GM12878 (cell line): ENCODE measurements around the gene ATRNL1. TPM values are rescaled to one million over a fixed set of nuclear protein-coding genes. Genes with fewer than 3 reads are reported as not detected.

Experiments
- ATAC-seq: fragments of 200-7000 bp; cut with Tn5 transposase; 3 replicates; pipeline ENCODE4 v1.9.1; 2020; ENCODE audit warnings: mild to moderate bottlenecking, moderate library complexity
- BruUV-seq: library from RNA; stranded (reverse); fragments of 400-500 nt; replicated peaks from 2 replicates; lab custom pipeline; 2021; lab: Mats Ljungman, UMichigan
- CTCF ChIA-PET: fragments of 300-600 bp; sonication (Branson Sonifier 250); formaldehyde crosslinking; extraction: SDS; loops from one replicate; lab custom pipeline; 2021; ENCODE audit warnings: inconsistent platforms; lab: Yijun Ruan, JAX
- POLR2A ChIA-PET: fragments of 350-600 bp; formaldehyde crosslinking; extraction: SDS; loops from one replicate; lab custom pipeline; 2021; ENCODE audit warnings: inconsistent platforms; lab: Charles Lee
- RAD21 ChIA-PET: fragments of 300-600 bp; sonication (Branson Sonifier 250); formaldehyde crosslinking; loops from one replicate; lab custom pipeline; 2023; ENCODE audit warnings: antibody characterized with exemption; ENCODE audit not compliant: unreplicated experiment; lab: Charles Lee
- SMC1A ChIA-PET: fragments of 300-600 bp; sonication (Branson Sonifier 250); formaldehyde crosslinking; loops from one replicate; lab custom pipeline; 2023; ENCODE audit not compliant: unreplicated experiment, uncharacterized antibody; lab: Charles Lee
- DNase-seq: peaks from one replicate; pipeline ENCODE4 v3.0.0-alpha.2; 2011; ENCODE audit warnings: low read depth, low spot score
- FAIRE-seq: peaks from 3 replicates; lab custom pipeline; 2011; peaks lifted over from hg19 to GRCh38; lab: Jason Lieb, UNC
- H2AFZ ChIP-seq: 2 replicates; pipeline ENCODE4 v1.6.0; 2011; ENCODE audit warnings: low read depth, low read length, control low read depth; ENCODE audit not compliant: control insufficient read depth
- H3K27ac ChIP-seq: 2 replicates; pipeline ENCODE4 v1.5.1; 2011; ENCODE audit warnings: control low read depth; ENCODE audit not compliant: control insufficient read depth, insufficient read depth
- H3K27me3 ChIP-seq, 2 experiments: replicated peaks in 1 of 2; 2 replicates each; pipeline versions ENCODE4 v1.6.0 to v1.6.1; 2011; ENCODE audit warnings: low read length in 1 of 2; ENCODE audit not compliant: control insufficient read depth in 2 of 2, insufficient read depth in 2 of 2
- H3K36me3 ChIP-seq, 2 experiments: 2 replicates each; pipeline ENCODE4 v1.5.1; 2011; ENCODE audit warnings: low read length in 1 of 2; ENCODE audit not compliant: control insufficient read depth in 2 of 2, insufficient read depth in 2 of 2
- H3K4me1 ChIP-seq: 2 replicates; pipeline ENCODE4 v1.6.1; 2011; ENCODE audit warnings: mild to moderate bottlenecking, low read length, moderate library complexity, mixed read lengths; ENCODE audit not compliant: control insufficient read depth, insufficient read depth
- H3K4me2 ChIP-seq: 2 replicates; pipeline ENCODE4 v1.6.0; 2011; ENCODE audit warnings: control low read depth; ENCODE audit not compliant: control insufficient read depth, insufficient read depth
- H3K4me3 ChIP-seq: fragments of 200-600 bp; sonication (generic); 2 replicates; pipeline ENCODE4 v1.5.1; 2016
- H3K79me2 ChIP-seq: 2 replicates; pipeline ENCODE4 v1.6.0; 2011; ENCODE audit warnings: low read length; ENCODE audit not compliant: control insufficient read depth, insufficient read depth
- H3K9ac ChIP-seq: 2 replicates; pipeline ENCODE4 v1.8.0; 2011; ENCODE audit warnings: low read length, control low read depth, mixed read lengths; ENCODE audit not compliant: control insufficient read depth, insufficient read depth
- H3K9me3 ChIP-seq: replicated peaks from 3 replicates; pipeline ENCODE4 v1.5.1; 2011; ENCODE audit warnings: mild to moderate bottlenecking, low read length; ENCODE audit not compliant: control insufficient read depth, insufficient read depth
- H4K20me1 ChIP-seq: 2 replicates; pipeline ENCODE4 v1.6.0; 2011; ENCODE audit not compliant: control insufficient read depth, insufficient read depth
- CEBPB ChIP-seq, 2 experiments: fragments of 150-350 bp in 1 of 2; IDR thresholded peaks; 2 replicates each; pipeline ENCODE4 v1.6.1; 2012 to 2014; ENCODE audit warnings: low read depth in 2 of 2, low read length in 2 of 2, borderline replicate concordance in 1 of 2, inconsistent platforms in 1 of 2
- CREM ChIP-seq: IDR thresholded peaks from 2 replicates; pipeline ENCODE4 v1.6.1; 2014; ENCODE audit warnings: antibody characterized with exemption, low read depth
- RUNX3 ChIP-seq: IDR thresholded peaks from 2 replicates; pipeline ENCODE4 v1.6.1; 2012; ENCODE audit warnings: low read length, inconsistent platforms
- ZNF592 ChIP-seq: fragments of 450-650 bp; IDR thresholded peaks from 2 replicates; pipeline ENCODE4 v1.6.1; 2017; ENCODE audit warnings: mild to moderate bottlenecking, moderate library complexity
- WGBS: methylation state at CpG from one replicate; pipeline ENCODE4 v1.1.6; 2016; ENCODE audit warnings: low lambda C conversion rate; ENCODE audit not compliant: insufficient replicate concordance, insufficient coverage; ENCODE audit errors: missing lambda C conversion rate; 5-methylcytosine and 5-hydroxymethylcytosine counted together
- in situ Hi-C: fragments of 300-500 bp; cut with MboI; formaldehyde crosslinking; loops from 9 replicates; pipeline ENCODE4 v1.14.3; 2018; ENCODE audit warnings: mixed read lengths
- intact Hi-C: fragments of 100-400 bp; cut with micrococcal nuclease; formaldehyde crosslinking; loops from one replicate; pipeline ENCODE4 v1.14.2; 2022; ENCODE audit not compliant: unreplicated experiment
- polyA plus RNA-seq, 11 experiments: library from polyadenylated mRNA; depleted of rRNA in 4 of 11; unstranded in 6 of 11; stranded (reverse) in 5 of 11; fragments of >200 nt; fragmentation: Nextera tagmentation in 4 of 11; fragmentation: Illumina TruSeq in 1 of 11; extraction: Ambion mirVana in 4 of 11; extraction: Trizol in 1 of 11; gene quantifications; 1 replicate in 1 of 11; 2 replicates in 10 of 11; pipeline versions ENCODE4 v1.2.1 to v1.2.3, GENCODE V29; 2011 to 2016; ENCODE audit warnings: inconsistent platforms in 2 of 11, missing spikeins in 2 of 11, low read depth in 1 of 11
- total RNA-seq, 4 experiments: library from RNA; depleted of rRNA in 3 of 4; stranded (reverse); fragments of >200 nt in 3 of 4; fragmentation: Illumina TruSeq in 1 of 4; extraction: Trizol in 1 of 4; gene quantifications; 2 replicates each; pipeline versions ENCODE4 v1.2.1 to v1.2.3, GENCODE V29; 2013 to 2021

ATRNL1 gene
- total and polyA plus RNA-seq, 10 of the 15 experiments (the other 5 are each of a cell fraction or from before 2014, with no cell fraction given): 0.03 to 1.4 (median 0.34) TPM

DNA sequence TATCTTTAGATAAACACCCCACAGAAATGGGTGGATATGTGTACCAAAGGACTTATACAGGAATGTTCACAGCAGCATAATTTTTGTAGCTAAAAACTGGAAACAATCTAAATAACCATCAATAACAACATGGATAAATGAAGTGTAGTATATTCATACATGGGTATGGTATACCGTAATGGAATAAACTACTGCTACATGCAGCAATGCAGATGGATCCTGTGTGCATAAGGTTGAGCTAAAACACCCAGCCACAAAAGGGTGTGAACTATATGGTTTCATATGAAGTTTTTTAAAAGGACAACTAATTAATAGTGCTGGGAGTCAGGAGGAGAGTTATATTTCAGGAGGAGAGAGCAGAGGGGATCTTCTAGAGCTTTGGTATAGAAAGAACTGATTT, 790.2 kb downstream of the ATRNL1 start (continued):
- no peak for TF ChIP-seq ZNF592
- no peak for TF ChIP-seq RUNX3
- no peak for TF ChIP-seq CEBPB (IDR thresholded peaks at IDR 0.05; ENCODE audit: borderline replicate concordance in 1 of 2, low read depth in 2 of 2, low read length in 2 of 2)

GRCh38 chr10:115884331-115884730, 791.2 kb downstream of the ATRNL1 start:
- ChIA-PET POLR2A (no interaction called here), RAD21 (no interaction called here), SMC1A (interaction anchor here (0.9 kb wide), 1 partner anchor 48 kb away, joined by 3 read pairs; no protein-coding TSS in a partner anchor), CTCF (no interaction called here)
- DNase-seq (no peak), FAIRE-seq (no peak), ATAC-seq (no peak)
- BruUV-seq: no TSS peak
- no peaks in the 10 kb centered on the region for H3K36me3 ChIP-seq
- 7% methylated on average over 5 of the region's 5 CpGs for WGBS
- no peak overlapping the region for H3K27ac ChIP-seq
- in situ Hi-C loops: no loop called here
- no peaks in the 10 kb centered on the region for H3K79me2 ChIP-seq
- no peaks in the 10 kb centered on the region for H4K20me1 ChIP-seq
- H3K27me3 ChIP-seq: no peaks in the 10 kb centered on the region
- TF ChIP-seq CREM: no peak
- H3K4me2 ChIP-seq: no peak overlapping the region
- peaks cover 6% of the 10 kb centered on the region for H3K4me1 ChIP-seq
- H2AFZ ChIP-seq: no peak overlapping the region
- H3K4me3 ChIP-seq: no peak overlapping the region
- H3K9ac ChIP-seq: no peak overlapping the region
- no peaks in the 10 kb centered on the region for H3K9me3 ChIP-seq
- intact Hi-C loops: no loop called here
